ENCODE data around the gene RBAK.

DNA sequence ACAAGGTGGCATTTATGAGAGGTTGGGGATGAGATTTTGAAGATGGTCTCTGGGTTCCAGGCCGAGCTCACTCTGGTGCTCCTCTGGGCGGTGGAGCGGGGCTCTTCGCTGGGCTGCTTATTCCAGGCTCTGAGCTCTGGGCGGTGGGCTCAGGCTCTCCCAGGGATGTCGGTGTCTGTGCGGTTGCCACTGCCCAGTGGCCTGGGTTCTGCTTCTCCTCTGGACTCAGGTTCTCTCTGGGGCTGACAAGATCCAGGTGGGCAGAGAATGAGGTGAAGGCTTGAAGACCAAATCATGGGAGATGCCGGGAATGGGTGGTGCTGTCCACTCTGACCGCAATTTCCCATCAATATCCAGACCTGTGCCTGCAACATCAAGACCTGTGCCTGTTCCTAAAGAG is 40.6 kb downstream of the RBAK start:
- TF ChIP-seq, protein P1, sequence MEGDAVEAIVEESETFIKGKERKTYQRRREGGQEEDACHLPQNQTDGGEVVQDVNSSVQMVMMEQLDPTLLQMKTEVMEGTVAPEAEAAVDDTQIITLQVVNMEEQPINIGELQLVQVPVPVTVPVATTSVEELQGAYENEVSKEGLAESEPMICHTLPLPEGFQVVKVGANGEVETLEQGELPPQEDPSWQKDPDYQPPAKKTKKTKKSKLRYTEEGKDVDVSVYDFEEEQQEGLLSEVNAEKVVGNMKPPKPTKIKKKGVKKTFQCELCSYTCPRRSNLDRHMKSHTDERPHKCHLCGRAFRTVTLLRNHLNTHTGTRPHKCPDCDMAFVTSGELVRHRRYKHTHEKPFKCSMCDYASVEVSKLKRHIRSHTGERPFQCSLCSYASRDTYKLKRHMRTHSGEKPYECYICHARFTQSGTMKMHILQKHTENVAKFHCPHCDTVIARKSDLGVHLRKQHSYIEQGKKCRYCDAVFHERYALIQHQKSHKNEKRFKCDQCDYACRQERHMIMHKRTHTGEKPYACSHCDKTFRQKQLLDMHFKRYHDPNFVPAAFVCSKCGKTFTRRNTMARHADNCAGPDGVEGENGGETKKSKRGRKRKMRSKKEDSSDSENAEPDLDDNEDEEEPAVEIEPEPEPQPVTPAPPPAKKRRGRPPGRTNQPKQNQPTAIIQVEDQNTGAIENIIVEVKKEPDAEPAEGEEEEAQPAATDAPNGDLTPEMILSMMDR (IDR thresholded peaks at IDR 0.05; ENCODE audit: insufficient read depth, low read length, poor library complexity, severe bottlenecking): no peak
- TF ChIP-seq EZH2phosphoT487 (conservative IDR thresholded peaks at IDR 0.05; ENCODE audit: low read length): no peak

All from SU-DHL-6 (cell line).